GM12878 (cell line): ENCODE measurements around the gene MRPL18. TPM values are rescaled to one million over a fixed set of nuclear protein-coding genes. Genes with fewer than 3 reads are reported as not detected.

Experiments
- ATAC-seq: fragments of 200-7000 bp; cut with Tn5 transposase; 3 replicates; pipeline ENCODE4 v1.9.1; 2020; ENCODE audit warnings: mild to moderate bottlenecking, moderate library complexity
- BruUV-seq: library from RNA; stranded (reverse); fragments of 400-500 nt; replicated peaks from 2 replicates; lab custom pipeline; 2021; lab: Mats Ljungman, UMichigan
- CTCF ChIA-PET: fragments of 300-600 bp; sonication (Branson Sonifier 250); formaldehyde crosslinking; extraction: SDS; loops from one replicate; lab custom pipeline; 2021; ENCODE audit warnings: inconsistent platforms; lab: Yijun Ruan, JAX
- POLR2A ChIA-PET: fragments of 350-600 bp; formaldehyde crosslinking; extraction: SDS; loops from one replicate; lab custom pipeline; 2021; ENCODE audit warnings: inconsistent platforms; lab: Charles Lee
- RAD21 ChIA-PET: fragments of 300-600 bp; sonication (Branson Sonifier 250); formaldehyde crosslinking; loops from one replicate; lab custom pipeline; 2023; ENCODE audit warnings: antibody characterized with exemption; ENCODE audit not compliant: unreplicated experiment; lab: Charles Lee
- SMC1A ChIA-PET: fragments of 300-600 bp; sonication (Branson Sonifier 250); formaldehyde crosslinking; loops from one replicate; lab custom pipeline; 2023; ENCODE audit not compliant: unreplicated experiment, uncharacterized antibody; lab: Charles Lee
- DNase-seq: peaks from one replicate; pipeline ENCODE4 v3.0.0-alpha.2; 2011; ENCODE audit warnings: low read depth, low spot score
- FAIRE-seq: peaks from 3 replicates; lab custom pipeline; 2011; peaks lifted over from hg19 to GRCh38; lab: Jason Lieb, UNC
- H2AFZ ChIP-seq: 2 replicates; pipeline ENCODE4 v1.6.0; 2011; ENCODE audit warnings: low read depth, low read length, control low read depth; ENCODE audit not compliant: control insufficient read depth
- H3K27ac ChIP-seq: 2 replicates; pipeline ENCODE4 v1.5.1; 2011; ENCODE audit warnings: control low read depth; ENCODE audit not compliant: control insufficient read depth, insufficient read depth
- H3K27me3 ChIP-seq, 2 experiments: replicated peaks in 1 of 2; 2 replicates each; pipeline versions ENCODE4 v1.6.0 to v1.6.1; 2011; ENCODE audit warnings: low read length in 1 of 2; ENCODE audit not compliant: control insufficient read depth in 2 of 2, insufficient read depth in 2 of 2
- H3K36me3 ChIP-seq, 2 experiments: 2 replicates each; pipeline ENCODE4 v1.5.1; 2011; ENCODE audit warnings: low read length in 1 of 2; ENCODE audit not compliant: control insufficient read depth in 2 of 2, insufficient read depth in 2 of 2
- H3K4me1 ChIP-seq: 2 replicates; pipeline ENCODE4 v1.6.1; 2011; ENCODE audit warnings: mild to moderate bottlenecking, low read length, moderate library complexity, mixed read lengths; ENCODE audit not compliant: control insufficient read depth, insufficient read depth
- H3K4me2 ChIP-seq: 2 replicates; pipeline ENCODE4 v1.6.0; 2011; ENCODE audit warnings: control low read depth; ENCODE audit not compliant: control insufficient read depth, insufficient read depth
- H3K4me3 ChIP-seq: fragments of 200-600 bp; sonication (generic); 2 replicates; pipeline ENCODE4 v1.5.1; 2016
- H3K79me2 ChIP-seq: 2 replicates; pipeline ENCODE4 v1.6.0; 2011; ENCODE audit warnings: low read length; ENCODE audit not compliant: control insufficient read depth, insufficient read depth
- H3K9ac ChIP-seq: 2 replicates; pipeline ENCODE4 v1.8.0; 2011; ENCODE audit warnings: low read length, control low read depth, mixed read lengths; ENCODE audit not compliant: control insufficient read depth, insufficient read depth
- H3K9me3 ChIP-seq: replicated peaks from 3 replicates; pipeline ENCODE4 v1.5.1; 2011; ENCODE audit warnings: mild to moderate bottlenecking, low read length; ENCODE audit not compliant: control insufficient read depth, insufficient read depth
- H4K20me1 ChIP-seq: 2 replicates; pipeline ENCODE4 v1.6.0; 2011; ENCODE audit not compliant: control insufficient read depth, insufficient read depth
- CBX5 ChIP-seq: sonication (generic); IDR thresholded peaks from 2 replicates; pipeline ENCODE4 v1.6.1; 2016; ENCODE audit warnings: low read depth, moderate library complexity, mild to moderate bottlenecking, inconsistent platforms
- CUX1 ChIP-seq: IDR thresholded peaks from 2 replicates; pipeline ENCODE4 v1.6.1; 2012; ENCODE audit warnings: improper control_type of control experiment, low read depth, low read length; ENCODE audit not compliant: insufficient replicate concordance
- POLR2A ChIP-seq: IDR thresholded peaks from 2 replicates; pipeline ENCODE4 v1.6.1; 2011; ENCODE audit warnings: low read depth, mild to moderate bottlenecking, low read length
- POLR2AphosphoS5 ChIP-seq: IDR thresholded peaks from 2 replicates; pipeline ENCODE4 v1.6.1; 2011; ENCODE audit warnings: mild to moderate bottlenecking, low read length, inconsistent platforms
- WGBS: methylation state at CpG from one replicate; pipeline ENCODE4 v1.1.6; 2016; ENCODE audit warnings: low lambda C conversion rate; ENCODE audit not compliant: insufficient replicate concordance, insufficient coverage; ENCODE audit errors: missing lambda C conversion rate; 5-methylcytosine and 5-hydroxymethylcytosine counted together
- in situ Hi-C: fragments of 300-500 bp; cut with MboI; formaldehyde crosslinking; loops from 9 replicates; pipeline ENCODE4 v1.14.3; 2018; ENCODE audit warnings: mixed read lengths
- intact Hi-C: fragments of 100-400 bp; cut with micrococcal nuclease; formaldehyde crosslinking; loops from one replicate; pipeline ENCODE4 v1.14.2; 2022; ENCODE audit not compliant: unreplicated experiment
- polyA plus RNA-seq, 11 experiments: library from polyadenylated mRNA; depleted of rRNA in 4 of 11; unstranded in 6 of 11; stranded (reverse) in 5 of 11; fragments of >200 nt; fragmentation: Nextera tagmentation in 4 of 11; fragmentation: Illumina TruSeq in 1 of 11; extraction: Ambion mirVana in 4 of 11; extraction: Trizol in 1 of 11; gene quantifications; 1 replicate in 1 of 11; 2 replicates in 10 of 11; pipeline versions ENCODE4 v1.2.1 to v1.2.3, GENCODE V29; 2011 to 2016; ENCODE audit warnings: inconsistent platforms in 2 of 11, missing spikeins in 2 of 11, low read depth in 1 of 11
- total RNA-seq, 4 experiments: library from RNA; depleted of rRNA in 3 of 4; stranded (reverse); fragments of >200 nt in 3 of 4; fragmentation: Illumina TruSeq in 1 of 4; extraction: Trizol in 1 of 4; gene quantifications; 2 replicates each; pipeline versions ENCODE4 v1.2.1 to v1.2.3, GENCODE V29; 2013 to 2021
- TF ChIP-seq, protein P1 (sequence below), 3 experiments: IDR thresholded peaks in 2 of 3; conservative IDR thresholded peaks in 1 of 3; 2 replicates each; pipeline ENCODE4 v1.5.1; 2011; ENCODE audit warnings: low read depth in 3 of 3, low read length in 3 of 3, mild to moderate bottlenecking in 3 of 3, control low read depth in 2 of 3, moderate library complexity in 2 of 3, inconsistent platforms in 1 of 3, mixed read lengths in 1 of 3; ENCODE audit not compliant: control insufficient read depth in 2 of 3, insufficient read depth in 1 of 3; ENCODE audit errors: extremely low read depth in 1 of 3

Gene MRPL18
- total and polyA plus RNA-seq, 10 of the 15 experiments (the other 5 are each of a cell fraction or from before 2014, with no cell fraction given), result 68.5 to 203 (median 116) TPM

GRCh38 chr6:159756508-159756907 is 33.8 kb upstream of the MRPL18 start:
- ATAC-seq (no peak), FAIRE-seq (no peak)
- 82% methylated on average over 4 of the region's 4 CpGs for WGBS
- Histone ChIP-seq H3K27me3 (no peaks in the 10 kb centered on the region), H3K4me3 (no peak overlapping the region), H3K9ac (no peak overlapping the region)
- CTCF ChIA-PET, result interaction anchor here (0.7 kb wide), 1 partner anchor 28 kb away, joined by 3 read pairs; no protein-coding TSS in a partner anchor
- TF ChIP-seq POLR2AphosphoS5 (peak; percentile 30; the same call in 1 of the 2 replicates), CBX5 (no peak)
- TF ChIP-seq, all 136 proteins: peak for 1
- Histone ChIP-seq H3K36me3 (peaks cover 12 to 31% of the 10 kb centered on the region in 2 experiments), H3K27ac (no peak overlapping the region), H3K79me2 (peaks cover 10% of the 10 kb centered on the region), H3K4me2 (no peak overlapping the region), H2AFZ (no peak overlapping the region), H3K4me1 (no peaks in the 10 kb centered on the region), H3K9me3 (no peaks in the 10 kb centered on the region), H4K20me1 (no peaks in the 10 kb centered on the region)
- in situ Hi-C loops (no loop called here), intact Hi-C loops (no loop called here)
- ChIA-PET RAD21 (no interaction called here), POLR2A (interaction anchor here (1.1 kb wide), 1 partner anchor 35 kb away, joined by 3 read pairs; no protein-coding TSS in a partner anchor), SMC1A (interaction anchor here (1.2 kb wide), 1 partner anchor 35 kb away, joined by 3 read pairs; no protein-coding TSS in a partner anchor)
- no TSS peak for BruUV-seq
- no peak for DNase-seq

DNA sequence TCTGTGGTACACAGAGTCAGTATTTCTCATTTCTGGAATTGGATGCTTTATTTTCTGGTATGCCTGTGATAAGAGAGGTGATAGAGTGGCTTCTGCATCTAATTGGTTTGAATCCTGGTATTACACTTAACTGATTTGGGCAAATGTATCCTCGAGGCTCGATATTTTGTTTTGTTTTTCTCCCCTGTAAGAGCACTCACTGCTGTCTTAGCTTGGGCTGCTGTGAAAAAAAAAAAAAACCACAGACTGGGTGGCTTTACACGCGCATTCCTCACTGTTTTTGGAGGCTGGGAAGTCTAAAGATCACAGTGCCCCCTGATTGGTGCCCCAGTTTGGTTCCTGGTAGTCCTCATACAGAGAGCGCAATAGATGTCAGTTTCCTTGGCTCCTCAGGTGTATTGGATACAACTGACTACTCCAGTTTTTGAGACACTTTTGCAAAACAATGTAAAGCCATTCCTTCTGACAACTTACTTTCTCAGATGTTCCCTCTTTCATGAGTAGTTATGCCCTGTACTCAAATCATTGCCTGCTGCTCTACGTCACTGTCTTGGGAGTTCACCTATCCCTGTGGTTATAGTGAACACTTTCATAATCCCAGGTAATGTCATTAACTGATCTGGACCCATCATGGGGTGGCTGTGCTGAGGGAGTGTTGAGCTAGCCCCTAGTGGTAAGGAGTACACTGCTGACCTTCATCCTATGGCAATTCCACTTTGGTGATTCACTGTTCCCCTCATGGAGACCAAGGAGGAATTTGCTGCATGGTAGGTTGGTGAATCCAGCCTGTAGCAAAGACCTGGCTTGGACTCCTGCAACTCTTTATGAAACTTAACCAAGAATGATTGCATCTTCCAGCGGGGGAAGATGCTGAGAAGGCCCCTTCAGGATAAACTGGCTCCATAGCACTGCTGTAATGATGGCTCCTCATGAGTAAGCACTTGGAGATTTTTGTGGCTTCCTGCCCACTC is 32.0 kb upstream of the MRPL18 start:
- Histone ChIP-seq H3K4me3 (no peak overlapping the region), H2AFZ (no peak overlapping the region), H3K36me3 (peaks cover 9 to 22% of the 10 kb centered on the region in 2 experiments), H3K79me2 (peaks cover 21% of the 10 kb centered on the region), H3K27me3 (no peaks in the 10 kb centered on the region), H3K9me3 (no peaks in the 10 kb centered on the region), H3K27ac (no peak overlapping the region), H3K9ac (no peak overlapping the region), H4K20me1 (no peaks in the 10 kb centered on the region), H3K4me1 (peaks cover 5% of the 10 kb centered on the region), H3K4me2 (no peak overlapping the region)
- POLR2A ChIA-PET, result no interaction called here
- TF ChIP-seq POLR2AphosphoS5 (peak; percentile 21; the same call in 1 of the 2 replicates), CUX1 (no peak), POLR2A (peak; percentile 37; the same call in 1 of the 2 replicates)
- TF ChIP-seq, protein P1, sequence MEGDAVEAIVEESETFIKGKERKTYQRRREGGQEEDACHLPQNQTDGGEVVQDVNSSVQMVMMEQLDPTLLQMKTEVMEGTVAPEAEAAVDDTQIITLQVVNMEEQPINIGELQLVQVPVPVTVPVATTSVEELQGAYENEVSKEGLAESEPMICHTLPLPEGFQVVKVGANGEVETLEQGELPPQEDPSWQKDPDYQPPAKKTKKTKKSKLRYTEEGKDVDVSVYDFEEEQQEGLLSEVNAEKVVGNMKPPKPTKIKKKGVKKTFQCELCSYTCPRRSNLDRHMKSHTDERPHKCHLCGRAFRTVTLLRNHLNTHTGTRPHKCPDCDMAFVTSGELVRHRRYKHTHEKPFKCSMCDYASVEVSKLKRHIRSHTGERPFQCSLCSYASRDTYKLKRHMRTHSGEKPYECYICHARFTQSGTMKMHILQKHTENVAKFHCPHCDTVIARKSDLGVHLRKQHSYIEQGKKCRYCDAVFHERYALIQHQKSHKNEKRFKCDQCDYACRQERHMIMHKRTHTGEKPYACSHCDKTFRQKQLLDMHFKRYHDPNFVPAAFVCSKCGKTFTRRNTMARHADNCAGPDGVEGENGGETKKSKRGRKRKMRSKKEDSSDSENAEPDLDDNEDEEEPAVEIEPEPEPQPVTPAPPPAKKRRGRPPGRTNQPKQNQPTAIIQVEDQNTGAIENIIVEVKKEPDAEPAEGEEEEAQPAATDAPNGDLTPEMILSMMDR (IDR thresholded peaks at IDR 0.05 in 2 of 3, conservative IDR thresholded peaks at IDR 0.05 in 1 of 3; ENCODE audit: control insufficient read depth in 2 of 3, extremely low read depth in 1 of 3, insufficient read depth in 1 of 3, low read depth in 3 of 3, low read length in 3 of 3), result 0 out of 6 replicates have a peak, but pooled peaks of 1 of the 3 experiments have one; percentile 8
- CTCF ChIA-PET, result no interaction called here
- RAD21 ChIA-PET, result no interaction called here
- in situ Hi-C loops, result no loop called here
- DNase-seq (no peak), FAIRE-seq (no peak), ATAC-seq (no peak)
- no TSS peak for BruUV-seq
- 98% methylated on average over 5 of the region's 7 CpGs for WGBS
- SMC1A ChIA-PET, result no interaction called here
- intact Hi-C loops, result no loop called here
